ENCODE results near the gene CREBZF. TPM values are rescaled to one million over a fixed set of nuclear protein-coding genes. Genes with fewer than 3 reads are reported as not detected.

CREBZF gene
- total and polyA plus RNA-seq, 9 of the 15 experiments (the other 6 are each of a cell fraction or from before 2014, with no cell fraction given): 7.2 to 70.2 (median 40.5) TPM

- TF ChIP-seq, protein P1, sequence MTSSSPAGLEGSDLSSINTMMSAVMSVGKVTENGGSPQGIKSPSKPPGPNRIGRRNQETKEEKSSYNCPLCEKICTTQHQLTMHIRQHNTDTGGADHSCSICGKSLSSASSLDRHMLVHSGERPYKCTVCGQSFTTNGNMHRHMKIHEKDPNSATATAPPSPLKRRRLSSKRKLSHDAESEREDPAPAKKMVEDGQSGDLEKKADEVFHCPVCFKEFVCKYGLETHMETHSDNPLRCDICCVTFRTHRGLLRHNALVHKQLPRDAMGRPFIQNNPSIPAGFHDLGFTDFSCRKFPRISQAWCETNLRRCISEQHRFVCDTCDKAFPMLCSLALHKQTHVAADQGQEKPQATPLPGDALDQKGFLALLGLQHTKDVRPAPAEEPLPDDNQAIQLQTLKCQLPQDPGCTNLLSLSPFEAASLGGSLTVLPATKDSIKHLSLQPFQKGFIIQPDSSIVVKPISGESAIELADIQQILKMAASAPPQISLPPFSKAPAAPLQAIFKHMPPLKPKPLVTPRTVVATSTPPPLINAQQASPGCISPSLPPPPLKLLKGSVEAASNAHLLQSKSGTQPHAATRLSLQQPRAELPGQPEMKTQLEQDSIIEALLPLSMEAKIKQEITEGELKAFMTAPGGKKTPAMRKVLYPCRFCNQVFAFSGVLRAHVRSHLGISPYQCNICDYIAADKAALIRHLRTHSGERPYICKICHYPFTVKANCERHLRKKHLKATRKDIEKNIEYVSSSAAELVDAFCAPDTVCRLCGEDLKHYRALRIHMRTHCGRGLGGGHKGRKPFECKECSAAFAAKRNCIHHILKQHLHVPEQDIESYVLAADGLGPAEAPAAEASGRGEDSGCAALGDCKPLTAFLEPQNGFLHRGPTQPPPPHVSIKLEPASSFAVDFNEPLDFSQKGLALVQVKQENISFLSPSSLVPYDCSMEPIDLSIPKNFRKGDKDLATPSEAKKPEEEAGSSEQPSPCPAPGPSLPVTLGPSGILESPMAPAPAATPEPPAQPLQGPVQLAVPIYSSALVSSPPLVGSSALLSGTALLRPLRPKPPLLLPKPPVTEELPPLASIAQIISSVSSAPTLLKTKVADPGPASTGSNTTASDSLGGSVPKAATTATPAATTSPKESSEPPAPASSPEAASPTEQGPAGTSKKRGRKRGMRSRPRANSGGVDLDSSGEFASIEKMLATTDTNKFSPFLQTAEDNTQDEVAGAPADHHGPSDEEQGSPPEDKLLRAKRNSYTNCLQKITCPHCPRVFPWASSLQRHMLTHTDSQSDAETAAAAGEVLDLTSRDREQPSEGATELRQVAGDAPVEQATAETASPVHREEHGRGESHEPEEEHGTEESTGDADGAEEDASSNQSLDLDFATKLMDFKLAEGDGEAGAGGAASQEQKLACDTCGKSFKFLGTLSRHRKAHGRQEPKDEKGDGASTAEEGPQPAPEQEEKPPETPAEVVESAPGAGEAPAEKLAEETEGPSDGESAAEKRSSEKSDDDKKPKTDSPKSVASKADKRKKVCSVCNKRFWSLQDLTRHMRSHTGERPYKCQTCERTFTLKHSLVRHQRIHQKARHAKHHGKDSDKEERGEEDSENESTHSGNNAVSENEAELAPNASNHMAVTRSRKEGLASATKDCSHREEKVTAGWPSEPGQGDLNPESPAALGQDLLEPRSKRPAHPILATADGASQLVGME (CRISPR knock-in tag; IDR thresholded peaks at IDR 0.05): no peak
- TF ChIP-seq, protein P2, sequence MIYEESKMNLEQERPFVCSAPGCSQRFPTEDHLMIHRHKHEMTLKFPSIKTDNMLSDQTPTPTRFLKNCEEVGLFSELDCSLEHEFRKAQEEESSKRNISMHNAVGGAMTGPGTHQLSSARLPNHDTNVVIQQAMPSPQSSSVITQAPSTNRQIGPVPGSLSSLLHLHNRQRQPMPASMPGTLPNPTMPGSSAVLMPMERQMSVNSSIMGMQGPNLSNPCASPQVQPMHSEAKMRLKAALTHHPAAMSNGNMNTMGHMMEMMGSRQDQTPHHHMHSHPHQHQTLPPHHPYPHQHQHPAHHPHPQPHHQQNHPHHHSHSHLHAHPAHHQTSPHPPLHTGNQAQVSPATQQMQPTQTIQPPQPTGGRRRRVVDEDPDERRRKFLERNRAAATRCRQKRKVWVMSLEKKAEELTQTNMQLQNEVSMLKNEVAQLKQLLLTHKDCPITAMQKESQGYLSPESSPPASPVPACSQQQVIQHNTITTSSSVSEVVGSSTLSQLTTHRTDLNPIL (CRISPR knock-in tag; IDR thresholded peaks at IDR 0.05): no peak
- TF ChIP-seq FOXM1 (IDR thresholded peaks at IDR 0.05; ENCODE audit: low read depth) (peak; percentile 71), FOXM1 (CRISPR knock-in tag; IDR thresholded peaks at IDR 0.05; ENCODE audit: low read depth) (no peak), MNT (conservative IDR thresholded peaks at IDR 0.05) (peak in 1 of 2 experiments; percentile 76; a peak in 2 of 4 replicates), CBFA2T2 (conservative IDR thresholded peaks at IDR 0.05) (peak; percentile 50; the same call in 1 of the 2 replicates), ILK (tag; IDR thresholded peaks at IDR 0.05; ENCODE audit: borderline replicate concordance, low read depth) (no peak), ZNF175 (CRISPR knock-in tag; IDR thresholded peaks at IDR 0.05; ENCODE audit: low read depth) (no peak), GATAD2A (IDR thresholded peaks at IDR 0.05) (no peak), EP300 (IDR thresholded peaks at IDR 0.05; ENCODE audit: low read length) (peak; percentile 49; the same call in 1 of the 2 replicates), ZC3H8 (IDR thresholded peaks at IDR 0.05) (no peak), PRPF4 (IDR thresholded peaks at IDR 0.05; ENCODE audit: insufficient read depth, low read depth, low read length, poor library complexity, severe bottlenecking) (no peak), SNIP1 (IDR thresholded peaks at IDR 0.05; ENCODE audit: low read depth) (no peak)
Observed at GRCh38 chr11:85627998-85628770, 36.7 kb downstream of the CREBZF start, which contains the start of gene TMEM126B (continued).

Measured in K562 (cell line).